IPS DF 6.9 (cell line): Measurements from ENCODE around the gene NKAIN2.

Experiments
- DNase-seq: peaks from one replicate; pipeline ENCODE4 v3.0.0-alpha.2; 2013; ENCODE audit warnings: low read depth, low spot score
- H3K27ac ChIP-seq: one replicate; pipeline ENCODE4 v1.5.1; 2013; ENCODE audit warnings: low read length, control low read depth
- H3K27me3 ChIP-seq: 2 replicates; pipeline ENCODE4 v1.6.1; 2013; ENCODE audit warnings: mild to moderate bottlenecking, low read length; ENCODE audit not compliant: control insufficient read depth, insufficient read depth
- H3K36me3 ChIP-seq: 2 replicates; pipeline ENCODE4 v1.6.1; 2013; ENCODE audit warnings: low read length; ENCODE audit not compliant: control insufficient read depth, insufficient read depth
- H3K4me1 ChIP-seq: 2 replicates; pipeline ENCODE4 v1.6.1; 2013; ENCODE audit warnings: low read length; ENCODE audit not compliant: control insufficient read depth, insufficient read depth
- H3K4me3 ChIP-seq: 2 replicates; pipeline ENCODE4 v1.5.1; 2013; ENCODE audit warnings: mild to moderate bottlenecking, low read length
- H3K9me3 ChIP-seq: 2 replicates; pipeline ENCODE4 v1.6.1; 2013; ENCODE audit warnings: low read length, inconsistent platforms; ENCODE audit not compliant: control insufficient read depth, insufficient read depth
- WGBS: extraction: QIAGEN DNeasy Blood & Tissue Kit; methylation state at CpG from one replicate; pipeline ENCODE4 v1.1.7; 2013; ENCODE audit warnings: mixed read lengths, missing lambda C conversion rate; ENCODE audit not compliant: insufficient read length, insufficient coverage; 5-methylcytosine and 5-hydroxymethylcytosine counted together

The NKAIN2 gene

DNA sequence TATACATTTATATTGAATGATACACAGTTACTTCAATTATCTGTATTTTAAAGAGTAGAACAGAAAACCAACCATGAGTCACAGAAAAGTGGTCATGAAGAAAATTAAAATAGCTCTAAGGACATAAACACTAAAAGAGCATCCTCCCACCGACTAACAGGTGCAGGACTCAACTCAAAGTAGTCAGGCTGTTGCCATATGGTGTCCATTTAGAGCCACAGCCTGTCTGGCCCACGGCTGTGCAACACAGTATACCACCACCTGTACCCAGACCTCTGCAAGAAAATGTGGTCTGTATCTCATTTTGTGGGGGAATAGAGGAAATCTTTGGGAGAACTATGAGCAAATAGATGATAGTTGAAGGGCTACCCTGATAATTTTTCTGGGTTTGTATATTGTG, 708.8 kb downstream of the NKAIN2 start:
- Histone ChIP-seq H3K9me3 (no peaks in the 10 kb centered on the region), H3K27me3 (no peaks in the 10 kb centered on the region), H3K4me1 (no peaks in the 10 kb centered on the region), H3K4me3 (no peak overlapping the region), H3K27ac (no peak overlapping the region), H3K36me3 (no peaks in the 10 kb centered on the region)
- WGBS = no CpG with 5 or more reads among the region's 2 CpGs
- DNase-seq = no peak

GRCh38 chr6:124517339-124517738, 713.7 kb downstream of the NKAIN2 start:
- H3K27me3 ChIP-seq = no peaks in the 10 kb centered on the region
- no CpG with 5 or more reads among the region's 2 CpGs for WGBS
- no peaks in the 10 kb centered on the region for H3K9me3 ChIP-seq
- no peak overlapping the region for H3K4me3 ChIP-seq
- no peak overlapping the region for H3K27ac ChIP-seq
- DNase-seq = peak; percentile 7
- H3K36me3 ChIP-seq = no peaks in the 10 kb centered on the region
- H3K4me1 ChIP-seq = no peaks in the 10 kb centered on the region

DNA sequence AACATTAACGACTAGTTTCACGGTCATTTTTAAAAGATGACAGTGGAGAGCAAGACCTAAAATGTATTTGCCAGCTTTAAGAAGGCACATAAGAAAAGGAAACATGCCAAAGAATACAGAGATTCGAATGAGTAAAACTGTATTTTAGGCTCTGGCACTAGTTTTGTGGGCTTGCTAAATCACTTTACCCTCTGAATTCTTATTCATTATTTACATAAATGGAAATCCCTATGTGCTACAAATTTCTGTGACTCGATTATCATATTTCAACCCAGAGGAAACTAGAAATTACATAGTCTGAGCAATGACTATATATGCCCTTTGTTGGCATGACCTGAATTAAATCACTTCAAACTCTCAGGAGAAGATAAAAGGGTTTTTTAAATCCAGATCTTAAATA, 716.8 kb downstream of the NKAIN2 start:
- Histone ChIP-seq H3K27me3 (no peaks in the 10 kb centered on the region), H3K27ac (no peak overlapping the region), H3K36me3 (no peaks in the 10 kb centered on the region), H3K4me3 (no peak overlapping the region), H3K9me3 (no peaks in the 10 kb centered on the region), H3K4me1 (no peaks in the 10 kb centered on the region)
- WGBS = no CpG with 5 or more reads among the region's 4 CpGs
- DNase-seq = no peak

- Histone ChIP-seq H3K27me3 (no peaks in the 10 kb centered on the region), H3K9me3 (no peaks in the 10 kb centered on the region), H3K36me3 (no peaks in the 10 kb centered on the region), H3K4me3 (no peak overlapping the region), H3K27ac (no peak overlapping the region), H3K4me1 (no peaks in the 10 kb centered on the region)
- 100% methylated on average over 1 of the region's 4 CpGs for WGBS
- no peak for DNase-seq
Observed at GRCh38 chr6:124522335-124522734, 718.7 kb downstream of the NKAIN2 start.

DNA sequence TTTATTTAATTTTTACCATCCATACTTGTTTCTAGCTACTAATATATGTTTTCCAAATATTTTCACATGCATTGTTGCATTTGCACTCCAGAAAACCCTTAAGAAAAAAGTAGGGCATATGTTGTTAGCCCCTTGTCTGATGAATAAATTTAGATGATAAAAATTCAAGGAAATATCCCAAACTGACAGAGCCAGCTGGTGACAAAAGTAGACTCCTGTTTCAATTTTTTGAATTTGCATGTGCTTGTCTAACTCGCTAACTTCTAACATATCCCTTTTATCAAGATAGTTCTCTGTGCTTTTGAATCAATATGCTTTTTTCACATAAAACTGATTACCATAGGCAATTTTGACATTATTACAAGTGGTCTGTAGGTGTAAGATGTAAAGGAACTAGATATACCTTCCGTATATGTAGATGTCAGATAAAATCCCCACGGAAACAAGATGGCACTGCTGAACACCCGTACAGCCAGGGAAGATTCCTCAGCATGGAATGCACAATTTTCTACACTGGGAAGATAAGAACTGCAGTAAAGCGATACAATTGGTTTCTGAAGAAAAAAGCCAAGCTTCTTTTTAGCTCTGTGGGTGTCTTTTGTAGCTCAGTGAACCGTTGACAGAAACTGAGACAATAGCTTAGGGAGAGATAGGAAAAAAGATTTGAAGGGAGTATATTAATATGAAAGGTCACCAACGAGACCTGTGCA, 721.0 kb downstream of the NKAIN2 start:
- no peak overlapping the region for H3K4me3 ChIP-seq
- H3K27ac ChIP-seq = no peak overlapping the region
- no peak for DNase-seq
- no peaks in the 10 kb centered on the region for H3K4me1 ChIP-seq
- no CpG with 5 or more reads among the region's 7 CpGs for whole genome bisulfite sequencing
- no peaks in the 10 kb centered on the region for H3K36me3 ChIP-seq
- H3K9me3 ChIP-seq = no peaks in the 10 kb centered on the region
- no peaks in the 10 kb centered on the region for H3K27me3 ChIP-seq

- Histone ChIP-seq H3K9me3 (no peaks in the 10 kb centered on the region), H3K36me3 (no peaks in the 10 kb centered on the region), H3K4me3 (no peak overlapping the region), H3K27ac (no peak overlapping the region), H3K27me3 (no peaks in the 10 kb centered on the region), H3K4me1 (no peaks in the 10 kb centered on the region; the same call in 1 of the 2 replicates)
- no CpG with 5 or more reads among the region's 1 CpG for WGBS
- DNase-seq = no peak
Observed at GRCh38 chr6:124530926-124531325, 727.3 kb downstream of the NKAIN2 start.

DNA sequence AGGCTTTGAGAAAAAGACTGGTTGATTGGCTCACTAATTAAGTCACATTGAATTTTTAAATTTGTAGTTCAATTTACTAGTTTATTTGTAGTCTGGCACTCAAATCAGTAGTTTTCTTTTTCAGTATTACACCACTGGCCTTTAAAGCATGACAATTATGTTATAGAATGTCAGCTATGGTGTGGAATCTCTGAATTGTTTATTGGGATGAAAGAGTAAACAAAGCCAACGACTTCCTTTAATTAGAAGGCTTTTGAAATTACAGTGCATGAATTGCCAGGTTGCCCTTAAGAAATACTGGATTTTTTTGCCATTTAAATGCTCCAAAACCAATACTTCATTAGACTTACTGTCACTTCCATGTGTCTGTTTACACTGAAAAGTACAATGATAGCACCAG, 731.6 kb downstream of the NKAIN2 start:
- DNase-seq = no peak
- no peak overlapping the region for H3K4me3 ChIP-seq
- H3K4me1 ChIP-seq = no peaks in the 10 kb centered on the region; the same call in 1 of the 2 replicates
- H3K36me3 ChIP-seq = no peaks in the 10 kb centered on the region
- H3K27ac ChIP-seq = no peak overlapping the region
- no peaks in the 10 kb centered on the region for H3K9me3 ChIP-seq
- WGBS = no CpG with 5 or more reads among the region's 1 CpG
- no peaks in the 10 kb centered on the region for H3K27me3 ChIP-seq

DNA sequence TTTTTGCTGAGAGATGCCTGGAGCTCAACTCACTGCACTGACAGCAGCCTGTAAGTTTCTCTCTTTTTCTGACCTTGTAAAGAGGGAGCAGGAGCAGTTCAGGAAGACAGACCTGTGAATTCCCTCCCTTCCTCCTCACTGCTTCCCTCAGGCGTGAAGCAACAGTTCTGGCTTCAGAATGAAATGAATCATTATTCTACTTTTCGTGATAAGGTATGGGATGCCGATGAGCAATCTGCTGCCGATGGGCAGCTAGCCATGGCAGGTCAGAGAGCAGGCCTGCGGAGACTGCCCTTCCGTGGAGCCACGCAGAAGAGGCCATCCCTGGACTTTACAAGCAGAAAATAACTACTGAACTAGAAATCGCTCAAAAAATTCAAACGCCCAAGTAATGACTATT, 732.1 kb downstream of the NKAIN2 start:
- H3K27ac ChIP-seq = no peak overlapping the region
- no peaks in the 10 kb centered on the region for H3K36me3 ChIP-seq
- no peaks in the 10 kb centered on the region; the same call in 1 of the 2 replicates for H3K4me1 ChIP-seq
- H3K9me3 ChIP-seq = no peaks in the 10 kb centered on the region
- DNase-seq = no peak
- no peaks in the 10 kb centered on the region for H3K27me3 ChIP-seq
- WGBS = no CpG with 5 or more reads among the region's 9 CpGs
- no peak overlapping the region for H3K4me3 ChIP-seq

DNA sequence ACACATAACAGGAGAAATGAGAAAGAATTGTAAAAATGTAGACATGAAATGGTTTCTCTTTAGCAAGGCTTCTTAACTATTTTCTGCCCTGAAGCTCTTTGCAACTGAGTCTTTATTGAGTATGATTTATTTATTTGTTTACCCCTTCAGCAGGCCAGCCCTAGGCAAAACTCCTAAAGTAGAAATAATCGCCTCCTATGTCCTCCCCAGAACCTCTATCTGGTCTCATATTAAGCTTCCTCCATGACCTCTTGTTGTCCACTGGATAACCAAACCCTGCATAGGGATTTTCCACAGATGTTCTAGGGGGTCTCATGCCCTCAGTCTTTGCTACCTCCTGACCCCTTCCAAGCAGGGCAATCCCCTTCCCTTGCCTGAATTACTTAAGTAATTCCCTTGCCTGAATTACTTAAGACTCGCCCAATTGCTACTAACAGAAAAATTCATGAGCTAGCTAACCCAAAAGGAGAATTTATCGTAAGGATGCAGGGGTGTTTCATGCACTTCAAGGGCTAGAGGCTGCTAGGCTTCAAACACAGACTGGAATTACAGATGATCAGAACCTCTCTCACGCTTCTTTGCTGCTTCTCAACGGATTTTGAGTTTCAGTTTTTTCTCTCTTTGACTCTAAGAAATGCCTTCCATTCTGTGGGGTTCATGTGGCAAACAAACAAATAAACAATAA, 732.6 kb downstream of the NKAIN2 start:
- no peaks in the 10 kb centered on the region; the same call in 1 of the 2 replicates for H3K4me1 ChIP-seq
- H3K9me3 ChIP-seq = no peaks in the 10 kb centered on the region
- no CpG with 5 or more reads among the region's 5 CpGs for WGBS
- no peak for DNase-seq
- no peaks in the 10 kb centered on the region for H3K36me3 ChIP-seq
- H3K27me3 ChIP-seq = no peaks in the 10 kb centered on the region
- no peak overlapping the region for H3K27ac ChIP-seq
- H3K4me3 ChIP-seq = no peak overlapping the region

DNA sequence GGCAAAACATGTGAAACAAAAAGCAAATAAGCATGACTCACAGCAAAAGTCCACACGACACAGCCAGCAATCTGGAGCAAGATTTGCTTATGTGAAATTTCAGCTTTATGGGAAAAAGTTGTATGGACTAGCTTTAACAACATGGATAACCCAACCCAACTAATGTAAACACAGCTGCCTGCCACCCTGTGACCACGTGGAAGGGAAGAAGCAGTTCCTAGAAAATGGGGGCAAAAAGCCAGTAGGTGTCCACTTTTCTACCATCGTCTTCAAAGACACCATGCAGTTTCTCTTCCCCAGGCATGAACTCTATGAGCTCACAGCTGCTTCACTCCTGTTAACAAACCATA, 733.2 kb downstream of the NKAIN2 start:
- H3K9me3 ChIP-seq = no peaks in the 10 kb centered on the region
- DNase-seq = no peak
- no peaks in the 10 kb centered on the region for H3K36me3 ChIP-seq
- no peaks in the 10 kb centered on the region; the same call in 1 of the 2 replicates for H3K4me1 ChIP-seq
- H3K27me3 ChIP-seq = no peaks in the 10 kb centered on the region
- WGBS = no CpG with 5 or more reads among the region's 3 CpGs
- no peak overlapping the region for H3K4me3 ChIP-seq
- H3K27ac ChIP-seq = no peak overlapping the region

- Histone ChIP-seq H3K9me3 (no peaks in the 10 kb centered on the region), H3K27me3 (no peaks in the 10 kb centered on the region), H3K4me1 (no peaks in the 10 kb centered on the region; the same call in 1 of the 2 replicates), H3K36me3 (no peaks in the 10 kb centered on the region), H3K4me3 (no peak overlapping the region), H3K27ac (no peak overlapping the region)
- DNase-seq = no peak
Observed at GRCh38 chr6:124539096-124539495, 735.4 kb downstream of the NKAIN2 start.
